ENCODE data around the gene CDC40. TPM values are rescaled to one million over a fixed set of nuclear protein-coding genes. Genes with fewer than 3 reads are reported as not detected.

CDC40 gene
- total and polyA plus RNA-seq, 9 of the 15 experiments (the other 6 are each of a cell fraction or from before 2014, with no cell fraction given): 9.7 to 26.3 (median 15.7) TPM

- DNase-seq (ENCODE audit: extremely low read depth in 1 of 4, low spot score in 3 of 4) (no peak), FAIRE-seq (no peak), ATAC-seq (no peak)
- H3K36me3 ChIP-seq (ENCODE audit: control insufficient read depth, insufficient read depth, low read length): peaks cover 13% of the 10 kb centered on the region
- no peak overlapping the region for H3K4me3 ChIP-seq
- WGBS (ENCODE audit: insufficient coverage, low coverage, missing lambda C conversion rate): 42% methylated on average over 6 of the region's 6 CpGs
- CTCF ChIA-PET (ENCODE audit: low intra/inter-chr PET ratio): no interaction called here
- no peak overlapping the region for H3K27ac ChIP-seq (ENCODE audit: extremely low read depth, low read depth, low read length)
- no peaks in the 10 kb centered on the region for H3K9me1 ChIP-seq (ENCODE audit: control insufficient read depth, insufficient read depth, low read length)
- no peaks in the 10 kb centered on the region for H3K27me3 ChIP-seq (ENCODE audit: control insufficient read depth in 2 of 2, insufficient read depth in 2 of 2, low read length in 2 of 2)
- H3K4me1 ChIP-seq (replicated peaks in 1 of 2; ENCODE audit: control insufficient read depth in 2 of 2, insufficient read depth in 2 of 2, low read length in 2 of 2): no peaks in the 10 kb centered on the region
- no peak overlapping the region for H2AFZ ChIP-seq (ENCODE audit: low read depth, low read length)
- intact Hi-C loops (cut with micrococcal nuclease) (no loop called here), in situ Hi-C loops (cut with MboI) (no loop called here)
- no TSS peak for BruUV-seq (replicated peaks)
- H4K20me1 ChIP-seq (replicated peaks; ENCODE audit: control insufficient read depth, insufficient read depth, low read length): no peaks in the 10 kb centered on the region
- H3K9ac ChIP-seq (ENCODE audit: insufficient read depth in 1 of 2, low read depth in 2 of 2, low read length in 2 of 2): no peak overlapping the region
- POLR2A ChIA-PET: interaction anchor here (1.0 kb wide), 1 partner anchor 9 kb away, joined by 3 read pairs; no protein-coding TSS in a partner anchor
- no peaks in the 10 kb centered on the region; the same call in 1 of the 2 replicates for H3K9me3 ChIP-seq (replicated peaks; ENCODE audit: control insufficient read depth, insufficient read depth, low read depth, low read length)
- H3K79me2 ChIP-seq (ENCODE audit: control insufficient read depth, insufficient read depth, low read length): peaks cover 60% of the 10 kb centered on the region
- H3K4me2 ChIP-seq (ENCODE audit: insufficient read depth, low read length): no peak overlapping the region
- TF ChIP-seq BRD4 (IDR thresholded peaks at IDR 0.05) (no peak), ETV6 (IDR thresholded peaks at IDR 0.05; ENCODE audit: borderline replicate concordance in 1 of 2, low read depth in 2 of 2, low read length in 1 of 2) (no peak), ETV6 (CRISPR knock-in tag; IDR thresholded peaks at IDR 0.05; ENCODE audit: borderline replicate concordance) (no peak), MAFF (IDR thresholded peaks at IDR 0.05; ENCODE audit: low read length) (no peak), NONO (IDR thresholded peaks at IDR 0.05; ENCODE audit: low read depth in 2 of 2, low read length in 1 of 2) (no peak), RBM14 (IDR thresholded peaks at IDR 0.05; ENCODE audit: borderline replicate concordance, insufficient read depth, low read depth, low read length) (no peak), BHLHE40 (IDR thresholded peaks at IDR 0.05; ENCODE audit: low read length) (no peak), DNMT1 (IDR thresholded peaks at IDR 0.05) (no peak), ILK (tag; IDR thresholded peaks at IDR 0.05; ENCODE audit: borderline replicate concordance, low read depth) (no peak), ASH1L (IDR thresholded peaks at IDR 0.05; ENCODE audit: borderline replicate concordance, low read depth, partially characterized antibody) (no peak), USF2 (CRISPR knock-in tag; IDR thresholded peaks at IDR 0.05) (no peak), ZNF121 (CRISPR knock-in tag; conservative IDR thresholded peaks at IDR 0.05) (no peak), ZNF584 (CRISPR knock-in tag; IDR thresholded peaks at IDR 0.05; ENCODE audit: low read depth) (no peak), SRSF3 (IDR thresholded peaks at IDR 0.05; ENCODE audit: insufficient read depth, low read length) (no peak), TCF7L2 (IDR thresholded peaks at IDR 0.05; ENCODE audit: low read depth, low read length) (no peak)
- TF ChIP-seq, protein P1, sequence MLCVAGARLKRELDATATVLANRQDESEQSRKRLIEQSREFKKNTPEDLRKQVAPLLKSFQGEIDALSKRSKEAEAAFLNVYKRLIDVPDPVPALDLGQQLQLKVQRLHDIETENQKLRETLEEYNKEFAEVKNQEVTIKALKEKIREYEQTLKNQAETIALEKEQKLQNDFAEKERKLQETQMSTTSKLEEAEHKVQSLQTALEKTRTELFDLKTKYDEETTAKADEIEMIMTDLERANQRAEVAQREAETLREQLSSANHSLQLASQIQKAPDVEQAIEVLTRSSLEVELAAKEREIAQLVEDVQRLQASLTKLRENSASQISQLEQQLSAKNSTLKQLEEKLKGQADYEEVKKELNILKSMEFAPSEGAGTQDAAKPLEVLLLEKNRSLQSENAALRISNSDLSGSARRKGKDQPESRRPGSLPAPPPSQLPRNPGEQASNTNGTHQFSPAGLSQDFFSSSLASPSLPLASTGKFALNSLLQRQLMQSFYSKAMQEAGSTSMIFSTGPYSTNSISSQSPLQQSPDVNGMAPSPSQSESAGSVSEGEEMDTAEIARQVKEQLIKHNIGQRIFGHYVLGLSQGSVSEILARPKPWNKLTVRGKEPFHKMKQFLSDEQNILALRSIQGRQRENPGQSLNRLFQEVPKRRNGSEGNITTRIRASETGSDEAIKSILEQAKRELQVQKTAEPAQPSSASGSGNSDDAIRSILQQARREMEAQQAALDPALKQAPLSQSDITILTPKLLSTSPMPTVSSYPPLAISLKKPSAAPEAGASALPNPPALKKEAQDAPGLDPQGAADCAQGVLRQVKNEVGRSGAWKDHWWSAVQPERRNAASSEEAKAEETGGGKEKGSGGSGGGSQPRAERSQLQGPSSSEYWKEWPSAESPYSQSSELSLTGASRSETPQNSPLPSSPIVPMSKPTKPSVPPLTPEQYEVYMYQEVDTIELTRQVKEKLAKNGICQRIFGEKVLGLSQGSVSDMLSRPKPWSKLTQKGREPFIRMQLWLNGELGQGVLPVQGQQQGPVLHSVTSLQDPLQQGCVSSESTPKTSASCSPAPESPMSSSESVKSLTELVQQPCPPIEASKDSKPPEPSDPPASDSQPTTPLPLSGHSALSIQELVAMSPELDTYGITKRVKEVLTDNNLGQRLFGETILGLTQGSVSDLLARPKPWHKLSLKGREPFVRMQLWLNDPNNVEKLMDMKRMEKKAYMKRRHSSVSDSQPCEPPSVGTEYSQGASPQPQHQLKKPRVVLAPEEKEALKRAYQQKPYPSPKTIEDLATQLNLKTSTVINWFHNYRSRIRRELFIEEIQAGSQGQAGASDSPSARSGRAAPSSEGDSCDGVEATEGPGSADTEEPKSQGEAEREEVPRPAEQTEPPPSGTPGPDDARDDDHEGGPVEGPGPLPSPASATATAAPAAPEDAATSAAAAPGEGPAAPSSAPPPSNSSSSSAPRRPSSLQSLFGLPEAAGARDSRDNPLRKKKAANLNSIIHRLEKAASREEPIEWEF (CRISPR knock-in tag; IDR thresholded peaks at IDR 0.05): no peak
- TF ChIP-seq, protein P2, sequence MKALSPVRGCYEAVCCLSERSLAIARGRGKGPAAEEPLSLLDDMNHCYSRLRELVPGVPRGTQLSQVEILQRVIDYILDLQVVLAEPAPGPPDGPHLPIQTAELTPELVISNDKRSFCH (CRISPR knock-in tag; IDR thresholded peaks at IDR 0.05): no peak
- TF ChIP-seq, protein P2 (tag; IDR thresholded peaks at IDR 0.05): no peak
Observed at GRCh38 chr6:110190726-110191125, 10.5 kb downstream of the CDC40 start.
